ENCODE data around the gene FOXC2. TPM values are rescaled to one million over a fixed set of nuclear protein-coding genes. Genes with fewer than 3 reads are reported as not detected.
A peak's percentile ranks its signal among the peaks of the same experiment; 100 is the strongest.

The FOXC2 gene
- total and polyA plus RNA-seq, 9 donors = 0.13 to 2.0 (median 1.2) TPM

DNA sequence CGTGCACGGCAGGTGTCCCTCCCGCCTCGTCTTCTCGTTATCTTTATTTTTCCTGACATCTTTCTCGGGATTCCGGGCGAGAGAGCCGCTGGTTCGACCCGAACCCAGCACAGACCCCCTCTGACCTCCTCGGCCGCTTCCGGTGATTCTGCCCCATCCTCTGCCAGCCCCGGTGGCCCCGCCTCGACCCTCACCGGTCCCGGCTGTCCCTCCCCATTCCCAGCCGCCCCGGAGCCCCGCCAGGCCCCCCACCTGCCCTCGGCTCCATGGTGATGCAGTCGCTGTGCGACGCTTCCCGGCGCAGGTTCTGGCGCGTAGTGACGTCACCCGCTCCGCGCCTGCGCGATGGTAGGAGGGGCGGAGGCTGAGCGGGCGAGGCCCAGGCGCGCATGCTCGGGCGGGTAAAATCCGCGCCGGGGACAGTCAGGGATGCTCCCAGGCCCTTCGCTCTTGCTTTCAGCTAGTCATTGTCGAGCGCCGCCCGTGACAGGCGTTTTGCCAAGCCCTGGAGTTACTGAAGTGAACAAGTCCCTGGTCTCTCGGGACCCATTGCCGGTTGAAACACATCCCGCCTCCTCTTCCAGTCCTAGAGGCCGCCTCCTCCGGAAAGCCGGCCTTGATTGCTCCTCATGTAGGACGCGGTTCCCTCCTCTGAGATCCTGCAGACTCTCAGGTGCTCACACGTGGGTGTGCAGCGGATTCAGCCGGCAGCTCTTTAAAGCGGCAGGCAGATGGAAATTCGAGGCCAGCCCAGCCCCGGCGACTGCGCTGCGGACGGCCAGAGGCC lies 11.5 kb upstream of the FOXC2 start, which contains the start of gene MTHFSD:
TSS of gene MTHFSD (minus strand) at position 319 of the 787 bp plus-strand sequence. CDS start at position 268, 51 bp downstream.
- peaks cover 15% of the 10 kb centered on the region for H3K36me3 ChIP-seq (ENCODE audit: control insufficient read depth, insufficient read depth, low read length)
- H3K4me3 ChIP-seq (ENCODE audit: low read length) = peak within 1 kb of the TSS; percentile 97
- no peaks in the 10 kb centered on the region for H3K9me3 ChIP-seq (replicated peaks; ENCODE audit: control insufficient read depth, low read depth, low read length)
- peak; percentile 97 for DNase-seq
- H3K4me1 ChIP-seq (ENCODE audit: control insufficient read depth, insufficient read depth, low read length) = peaks cover 18% of the 10 kb centered on the region
- H3K27me3 ChIP-seq (ENCODE audit: control insufficient read depth, insufficient read depth, low read length) = peaks cover 11% of the 10 kb centered on the region
- H3K27ac ChIP-seq (ENCODE audit: low read length) = peak within 1 kb of the TSS; percentile 86
- 5% methylated on average over 67 of the region's 70 CpGs for WGBS (ENCODE audit: insufficient coverage)

DNA sequence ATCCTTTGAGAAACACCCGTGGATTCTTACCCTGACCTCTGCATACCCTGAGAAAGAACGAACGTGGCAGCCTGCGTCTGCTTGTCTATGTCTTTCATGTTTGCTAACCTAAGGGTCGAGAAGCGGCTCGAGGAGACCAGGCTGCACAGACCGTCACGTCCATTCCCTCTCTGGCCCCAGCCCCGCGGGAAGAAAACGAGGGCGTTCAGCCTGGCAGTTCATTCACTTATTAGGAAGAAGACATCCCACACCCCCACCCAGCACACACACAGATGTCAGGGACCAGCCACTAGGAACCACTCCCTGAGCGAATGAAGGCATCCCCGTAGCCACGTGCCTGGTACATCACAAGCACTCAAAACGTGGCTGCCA lies 10.9 kb upstream of the FOXC2 start:
- Histone ChIP-seq H3K4me1 (ENCODE audit: control insufficient read depth, insufficient read depth, low read length) (peaks cover 18% of the 10 kb centered on the region), H3K27me3 (ENCODE audit: control insufficient read depth, insufficient read depth, low read length) (peaks cover 13% of the 10 kb centered on the region), H3K36me3 (ENCODE audit: control insufficient read depth, insufficient read depth, low read length) (peaks cover 10% of the 10 kb centered on the region), H3K27ac (ENCODE audit: low read length) (peak overlapping the region; percentile 86), H3K9me3 (replicated peaks; ENCODE audit: control insufficient read depth, low read depth, low read length) (no peaks in the 10 kb centered on the region), H3K4me3 (ENCODE audit: low read length) (peak overlapping the region; percentile 97)
- DNase-seq = no peak
- WGBS (ENCODE audit: insufficient coverage) = 32% methylated on average over 15 of the region's 17 CpGs

DNA sequence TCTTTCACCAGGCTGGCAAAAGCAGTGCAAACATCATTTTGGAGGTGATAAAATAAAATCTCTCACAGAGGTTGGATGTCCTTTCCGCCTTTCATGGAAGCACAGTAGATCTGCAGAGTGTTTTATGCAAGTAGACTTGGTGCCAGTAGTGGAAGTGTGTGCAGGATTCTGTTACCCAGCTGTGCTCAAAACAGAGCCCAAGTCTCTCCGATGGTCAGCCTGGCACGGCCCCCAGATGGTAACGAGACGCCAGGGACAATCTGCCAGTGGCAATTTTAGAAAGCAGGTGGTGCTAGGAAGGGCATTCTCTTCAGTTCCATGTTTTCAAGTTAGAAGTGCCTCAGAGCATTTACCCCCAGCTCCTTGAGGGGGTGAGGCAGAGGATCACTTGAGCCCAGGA lies 10.1 kb upstream of the FOXC2 start:
- peak; percentile 63 for DNase-seq
- Histone ChIP-seq H3K27ac (ENCODE audit: low read length) (no peak overlapping the region), H3K27me3 (ENCODE audit: control insufficient read depth, insufficient read depth, low read length) (peaks cover 20% of the 10 kb centered on the region), H3K36me3 (ENCODE audit: control insufficient read depth, insufficient read depth, low read length) (peaks cover 7% of the 10 kb centered on the region), H3K9me3 (replicated peaks; ENCODE audit: control insufficient read depth, low read depth, low read length) (no peaks in the 10 kb centered on the region), H3K4me3 (ENCODE audit: low read length) (no peak overlapping the region), H3K4me1 (ENCODE audit: control insufficient read depth, insufficient read depth, low read length) (peaks cover 18% of the 10 kb centered on the region)
- 48% methylated on average over 5 of the region's 5 CpGs for WGBS (ENCODE audit: insufficient coverage)

DNA sequence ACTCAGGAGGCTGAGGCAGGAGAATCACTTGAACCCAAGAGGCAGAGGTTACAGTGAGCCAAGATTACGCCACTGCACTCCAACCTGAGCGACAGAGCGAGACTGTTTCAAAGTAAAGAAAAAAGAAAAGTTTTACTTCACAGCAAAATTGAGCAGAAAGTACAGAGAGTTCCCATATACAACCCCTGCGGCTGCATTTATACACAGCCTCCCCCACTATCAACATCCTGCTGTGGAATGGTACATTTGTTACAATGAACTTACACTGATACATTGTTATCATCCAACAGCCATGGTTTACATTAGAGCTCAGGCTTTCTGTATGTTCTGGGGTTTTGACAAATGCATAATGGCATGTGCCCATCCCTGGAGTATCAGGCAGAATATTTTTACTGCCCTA lies 9.0 kb upstream of the FOXC2 start:
- no peaks in the 10 kb centered on the region for H3K36me3 ChIP-seq (ENCODE audit: control insufficient read depth, insufficient read depth, low read length)
- H3K4me1 ChIP-seq (ENCODE audit: control insufficient read depth, insufficient read depth, low read length) = peaks cover 18% of the 10 kb centered on the region
- no CpG with 5 or more reads among the region's 4 CpGs for WGBS (ENCODE audit: insufficient coverage)
- H3K27ac ChIP-seq (ENCODE audit: low read length) = no peak overlapping the region
- no peaks in the 10 kb centered on the region for H3K9me3 ChIP-seq (replicated peaks; ENCODE audit: control insufficient read depth, low read depth, low read length)
- peaks cover 25% of the 10 kb centered on the region for H3K27me3 ChIP-seq (ENCODE audit: control insufficient read depth, insufficient read depth, low read length)
- H3K4me3 ChIP-seq (ENCODE audit: low read length) = no peak overlapping the region
- no peak for DNase-seq

DNA sequence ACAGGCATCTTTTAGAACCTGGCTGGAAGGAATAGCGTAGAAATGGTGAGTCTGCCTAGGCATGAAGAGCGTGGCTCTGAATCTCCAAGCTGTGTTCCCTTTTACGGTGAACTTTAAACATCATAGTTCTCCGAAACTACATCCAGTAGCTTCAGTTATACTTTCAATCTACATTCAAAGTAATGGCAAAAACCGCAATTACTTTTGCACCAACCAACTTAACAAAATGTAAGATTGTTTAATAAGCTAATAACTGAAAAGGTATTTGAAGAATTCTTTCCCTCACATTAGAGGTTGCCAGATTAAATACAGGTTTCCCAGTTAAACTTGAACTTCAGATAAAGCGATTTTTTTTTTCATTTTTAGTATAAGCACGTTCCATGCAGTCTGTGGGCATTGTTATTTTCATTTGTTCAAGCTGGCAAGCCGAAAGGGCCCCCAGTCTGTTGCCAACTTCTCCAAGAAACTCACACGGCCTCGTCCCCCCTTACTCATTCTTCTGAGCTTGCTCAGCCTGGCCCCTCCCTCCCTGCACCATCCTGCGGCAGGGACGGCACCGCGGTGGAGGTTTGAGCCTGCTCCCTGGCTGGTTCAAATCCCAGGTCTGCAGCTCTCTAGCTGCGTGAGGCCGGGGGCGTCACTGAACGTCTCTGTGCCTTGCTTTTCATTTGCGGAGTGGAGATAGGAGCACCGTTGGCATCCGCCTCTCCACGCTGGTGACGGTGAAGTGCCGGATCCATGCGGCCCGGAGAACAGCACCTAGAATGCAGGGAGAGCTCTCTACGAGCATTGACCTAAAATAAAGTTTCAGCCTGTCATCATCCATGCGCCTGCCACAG lies 8.1 kb upstream of the FOXC2 start:
- no peaks in the 10 kb centered on the region for H3K9me3 ChIP-seq (replicated peaks; ENCODE audit: control insufficient read depth, low read depth, low read length)
- WGBS (ENCODE audit: insufficient coverage) = 70% methylated on average over 24 of the region's 28 CpGs
- no peaks in the 10 kb centered on the region for H3K36me3 ChIP-seq (ENCODE audit: control insufficient read depth, insufficient read depth, low read length)
- H3K27me3 ChIP-seq (ENCODE audit: control insufficient read depth, insufficient read depth, low read length) = peaks cover 34% of the 10 kb centered on the region
- H3K27ac ChIP-seq (ENCODE audit: low read length) = no peak overlapping the region
- peaks cover 22% of the 10 kb centered on the region for H3K4me1 ChIP-seq (ENCODE audit: control insufficient read depth, insufficient read depth, low read length)
- H3K4me3 ChIP-seq (ENCODE audit: low read length) = no peak overlapping the region
- no peak for DNase-seq

DNA sequence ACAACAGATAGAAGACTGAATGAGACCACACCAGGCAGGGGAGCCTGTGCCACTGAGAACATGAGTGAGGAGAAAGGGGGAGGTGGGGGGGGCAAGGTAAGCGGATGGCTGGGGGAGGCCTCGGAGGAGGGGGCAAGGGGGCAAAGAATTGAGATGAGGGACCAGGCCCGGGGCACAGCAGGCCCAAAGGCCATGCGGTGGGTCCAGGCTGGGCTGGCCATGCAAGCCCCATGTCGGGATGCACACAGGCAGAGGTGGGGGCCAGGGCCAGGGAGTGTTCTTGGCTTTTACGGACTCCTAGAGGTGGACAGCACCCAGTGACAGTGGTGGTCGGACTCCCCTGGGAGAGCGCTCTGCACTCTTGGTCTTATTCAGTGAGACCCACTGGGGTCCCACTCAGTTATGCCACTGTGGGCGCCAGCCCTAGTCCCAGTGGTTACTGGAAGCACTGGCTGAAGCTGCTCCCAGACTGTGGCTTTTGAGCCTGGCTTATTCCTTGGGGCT lies 6.8 kb upstream of the FOXC2 start:
- no peak overlapping the region for H3K27ac ChIP-seq (ENCODE audit: low read length)
- DNase-seq = no peak
- no peak overlapping the region for H3K4me3 ChIP-seq (ENCODE audit: low read length)
- no peaks in the 10 kb centered on the region for H3K36me3 ChIP-seq (ENCODE audit: control insufficient read depth, insufficient read depth, low read length)
- WGBS (ENCODE audit: insufficient coverage) = 80% methylated on average over 9 of the region's 9 CpGs
- peaks cover 44% of the 10 kb centered on the region for H3K27me3 ChIP-seq (ENCODE audit: control insufficient read depth, insufficient read depth, low read length)
- peaks cover 21% of the 10 kb centered on the region for H3K4me1 ChIP-seq (ENCODE audit: control insufficient read depth, insufficient read depth, low read length)
- H3K9me3 ChIP-seq (replicated peaks; ENCODE audit: control insufficient read depth, low read depth, low read length) = no peaks in the 10 kb centered on the region

DNA sequence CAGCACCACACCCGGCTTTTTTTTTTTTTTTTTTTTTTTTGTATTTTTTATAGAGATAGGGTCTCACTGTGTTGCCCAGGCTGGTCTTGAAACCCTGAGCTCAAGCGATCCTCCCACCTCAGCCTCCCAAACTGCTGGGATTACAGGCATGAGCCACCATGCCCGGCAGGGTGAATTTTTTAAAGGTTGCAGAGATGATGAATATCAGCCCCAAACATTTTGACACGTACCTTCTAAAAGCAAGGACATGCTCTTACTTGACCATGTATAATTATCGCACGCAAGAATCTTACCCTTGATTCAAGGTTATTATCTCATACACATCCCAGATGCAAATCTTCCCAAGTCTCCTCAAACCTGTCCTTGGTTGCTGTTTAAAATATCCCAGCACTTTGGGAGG lies 4.3 kb upstream of the FOXC2 start:
- WGBS (ENCODE audit: insufficient coverage) = 88% methylated on average over 2 of the region's 6 CpGs
- H3K4me3 ChIP-seq (ENCODE audit: low read length) = no peak overlapping the region
- no peak for DNase-seq
- H3K27ac ChIP-seq (ENCODE audit: low read length) = no peak overlapping the region
- no peaks in the 10 kb centered on the region for H3K9me3 ChIP-seq (replicated peaks; ENCODE audit: control insufficient read depth, low read depth, low read length)
- H3K36me3 ChIP-seq (ENCODE audit: control insufficient read depth, insufficient read depth, low read length) = no peaks in the 10 kb centered on the region
- H3K4me1 ChIP-seq (ENCODE audit: control insufficient read depth, insufficient read depth, low read length) = peaks cover 12% of the 10 kb centered on the region
- peaks cover 63% of the 10 kb centered on the region for H3K27me3 ChIP-seq (ENCODE audit: control insufficient read depth, insufficient read depth, low read length)

DNA sequence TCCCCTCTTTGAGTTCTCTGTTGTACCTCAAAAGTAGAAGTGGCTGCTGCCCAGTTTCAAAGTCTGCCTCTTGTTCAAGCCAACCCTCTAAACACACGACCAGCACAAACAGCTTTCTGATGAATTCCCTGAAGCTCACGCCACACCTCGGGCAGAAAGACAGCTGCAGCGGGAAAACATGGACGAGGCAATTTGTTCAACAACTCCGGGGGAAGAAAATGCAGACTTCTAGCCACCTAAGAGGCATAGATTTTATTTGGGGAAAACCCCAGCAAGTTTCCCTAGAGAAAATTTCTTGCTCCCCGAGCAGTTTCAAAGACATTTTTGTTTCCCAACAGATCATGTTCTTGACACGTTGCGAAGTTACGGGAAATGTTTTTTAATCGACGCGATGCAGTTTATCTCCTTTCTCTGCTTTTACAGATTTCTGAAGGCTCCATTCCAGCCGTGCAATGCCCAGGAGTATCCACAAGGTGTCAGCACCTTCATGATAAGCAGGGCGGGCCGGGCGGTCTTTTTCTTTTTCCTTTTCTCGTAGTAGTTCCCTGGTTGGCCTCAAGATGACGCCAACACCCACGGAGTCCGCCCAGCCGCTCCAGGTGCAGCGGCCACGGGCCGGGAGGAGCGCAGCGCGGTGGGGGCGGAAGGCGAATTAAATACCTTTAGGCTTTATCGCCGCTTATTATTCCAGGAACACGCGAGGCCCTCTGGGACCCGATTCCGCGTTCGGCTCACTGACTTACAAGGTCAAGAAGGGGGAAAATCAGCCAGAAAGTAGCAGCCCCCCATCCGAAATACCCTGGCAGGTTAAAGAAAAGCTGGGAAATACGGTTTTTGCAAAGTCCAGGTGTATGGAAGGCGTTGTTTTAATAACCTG lies 2.9 kb upstream of the FOXC2 start:
- Histone ChIP-seq H3K4me3 (ENCODE audit: low read length) (no peak overlapping the region), H3K27ac (ENCODE audit: low read length) (no peak overlapping the region), H3K36me3 (ENCODE audit: control insufficient read depth, insufficient read depth, low read length) (no peaks in the 10 kb centered on the region)

DNA sequence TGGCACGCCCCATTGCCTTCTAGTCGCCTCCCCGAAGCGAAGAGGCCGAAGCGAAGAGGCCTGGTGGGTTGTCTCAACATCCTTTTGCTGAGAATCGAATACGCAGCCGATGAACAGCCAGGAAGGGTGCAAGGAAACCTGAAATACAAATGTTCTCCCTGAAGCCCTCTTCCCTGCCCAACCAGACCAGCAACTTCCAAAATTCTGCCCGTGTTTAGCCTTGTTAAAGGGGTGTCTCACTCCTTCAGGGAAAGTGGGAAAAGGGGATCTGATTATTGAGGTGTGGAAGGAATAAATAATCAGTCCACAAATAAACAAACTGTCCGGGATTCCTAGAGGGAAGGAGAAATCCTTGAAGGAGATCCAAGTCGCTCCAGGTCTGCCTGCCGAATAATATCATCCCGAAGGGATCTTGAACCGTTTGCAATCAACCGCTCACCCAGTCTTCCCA lies 1.4 kb upstream of the FOXC2 start:
- peaks cover 12% of the 10 kb centered on the region for H3K4me1 ChIP-seq (ENCODE audit: control insufficient read depth, insufficient read depth, low read length)
- H3K27me3 ChIP-seq (ENCODE audit: control insufficient read depth, insufficient read depth, low read length) = peaks cover 76% of the 10 kb centered on the region
- no peak for DNase-seq
- H3K27ac ChIP-seq (ENCODE audit: low read length) = no peak overlapping the region
- no peak overlapping the region for H3K4me3 ChIP-seq (ENCODE audit: low read length)
- no CpG with 5 or more reads among the region's 16 CpGs for WGBS (ENCODE audit: insufficient coverage)
- H3K36me3 ChIP-seq (ENCODE audit: control insufficient read depth, insufficient read depth, low read length) = no peaks in the 10 kb centered on the region
- no peaks in the 10 kb centered on the region for H3K9me3 ChIP-seq (replicated peaks; ENCODE audit: control insufficient read depth, low read depth, low read length)

More for the DNA sequence above, 2.9 kb upstream of the FOXC2 start:
- H3K27me3 ChIP-seq (ENCODE audit: control insufficient read depth, insufficient read depth, low read length) = peaks cover 69% of the 10 kb centered on the region
- WGBS (ENCODE audit: insufficient coverage) = under 1% methylated on average over 33 of the region's 41 CpGs
- no peaks in the 10 kb centered on the region for H3K9me3 ChIP-seq (replicated peaks; ENCODE audit: control insufficient read depth, low read depth, low read length)
- DNase-seq = peak; percentile 94
- H3K4me1 ChIP-seq (ENCODE audit: control insufficient read depth, insufficient read depth, low read length) = peaks cover 12% of the 10 kb centered on the region
